Calu3 (cell line): ENCODE data around the gene ARL8A. TPM values are rescaled to one million over a fixed set of nuclear protein-coding genes. Genes with fewer than 3 reads are reported as not detected.
"Not testable (repeated sequence)": the region's sequence is repeated elsewhere in the genome, so short reads cannot be mapped to it uniquely, and the experiment has no call there.

ENCODE experiments used
- BruUV-seq: library from RNA; stranded (reverse); fragments of 400-500 nt; replicated peaks from 2 replicates; lab custom pipeline; 2021; lab: Mats Ljungman, UMichigan
- CTCF ChIA-PET: fragments of 300-600 bp; sonication (Branson Sonifier 250); formaldehyde crosslinking; loops from one replicate; lab custom pipeline; 2022; ENCODE audit warnings: antibody characterized with exemption; lab: Charles Lee
- DNase-seq: peaks from one replicate; pipeline ENCODE4 v3.0.0; 2022
- H3K27ac Mint-ChIP-seq: one replicate; pipeline ENCODE4 v1.8.0; 2022; ENCODE audit warnings: mixed read lengths; ENCODE audit not compliant: unreplicated experiment
- H3K27me3 Mint-ChIP-seq: one replicate; pipeline ENCODE4 v1.8.0; 2022; ENCODE audit warnings: mixed read lengths; ENCODE audit not compliant: unreplicated experiment
- H3K36me3 Mint-ChIP-seq: one replicate; pipeline ENCODE4 v1.8.0; 2022; ENCODE audit warnings: mild to moderate bottlenecking, moderate library complexity, mixed read lengths; ENCODE audit not compliant: insufficient read depth, unreplicated experiment
- H3K4me1 Mint-ChIP-seq: one replicate; pipeline ENCODE4 v1.8.0; 2022; ENCODE audit warnings: mild to moderate bottlenecking, low read depth, mixed read lengths; ENCODE audit not compliant: unreplicated experiment
- H3K4me3 Mint-ChIP-seq: one replicate; pipeline ENCODE4 v1.8.0; 2022; ENCODE audit warnings: mild to moderate bottlenecking, low read depth, moderate library complexity, mixed read lengths; ENCODE audit not compliant: unreplicated experiment
- H3K9me3 Mint-ChIP-seq: one replicate; pipeline ENCODE4 v1.8.0; 2022; ENCODE audit warnings: low read depth, mixed read lengths; ENCODE audit not compliant: unreplicated experiment
- intact Hi-C: fragments of 100-400 bp; cut with micrococcal nuclease; formaldehyde crosslinking; loops from one replicate; pipeline ENCODE4 v1.10.0; 2022; ENCODE audit not compliant: unreplicated experiment
- total RNA-seq: library from RNA; stranded (reverse); gene quantifications from 2 replicates; pipeline ENCODE4 v1.2.3, GENCODE V29; 2022
- TF ChIP-seq, protein P1 (sequence below): fragments of 200-600 bp; IDR thresholded peaks from one replicate; pipeline ENCODE4 v1.8.0; 2022; ENCODE audit warnings: antibody characterized with exemption; ENCODE audit not compliant: unreplicated experiment

The ARL8A gene
- total RNA-seq, 1 experiment from 2014 or later = 64.1 TPM

DNA sequence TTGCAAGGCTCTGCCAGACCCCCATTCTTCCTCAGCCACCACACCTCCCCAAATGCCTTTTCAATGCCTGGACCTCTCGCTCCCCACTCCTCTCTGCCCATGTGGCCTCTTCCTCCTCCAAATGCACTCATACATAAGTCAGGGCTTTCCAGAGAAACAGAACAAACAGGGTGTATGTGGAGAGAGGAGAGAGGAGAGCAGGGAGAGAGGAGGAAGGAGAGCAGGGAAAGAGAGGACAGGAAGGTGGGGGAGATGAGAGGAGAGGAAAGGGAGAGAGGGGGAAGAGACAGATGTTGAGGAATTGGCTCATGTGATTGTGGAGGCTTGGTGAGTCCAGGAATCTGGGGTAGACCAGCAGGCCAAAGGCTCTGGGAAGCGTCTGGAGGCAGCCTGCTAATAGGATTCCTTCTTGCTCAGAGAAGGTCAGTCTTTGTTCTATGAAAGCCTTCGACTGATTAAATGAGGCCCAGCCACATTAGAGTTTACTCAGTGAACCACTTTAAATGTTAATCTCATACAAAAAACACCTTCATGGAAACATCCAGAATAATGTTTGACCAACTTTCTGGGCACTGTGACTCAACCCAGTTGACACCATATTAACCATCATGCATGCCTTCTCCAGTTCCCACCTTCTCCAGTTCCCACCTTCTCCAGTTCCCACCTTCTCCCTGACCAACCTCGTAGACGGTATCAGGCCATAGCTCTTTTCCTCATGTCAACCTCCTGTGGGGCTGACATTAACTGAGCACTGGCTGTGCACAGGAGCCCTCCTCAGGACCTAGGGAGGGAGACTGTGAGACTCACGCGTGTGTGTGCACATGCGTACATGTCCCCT is 37.7 kb upstream of the ARL8A start:
- DNase-seq = no peak
- no TSS peak for BruUV-seq
- H3K27ac Mint-ChIP-seq = no peak overlapping the region
- TF ChIP-seq, protein P1, sequence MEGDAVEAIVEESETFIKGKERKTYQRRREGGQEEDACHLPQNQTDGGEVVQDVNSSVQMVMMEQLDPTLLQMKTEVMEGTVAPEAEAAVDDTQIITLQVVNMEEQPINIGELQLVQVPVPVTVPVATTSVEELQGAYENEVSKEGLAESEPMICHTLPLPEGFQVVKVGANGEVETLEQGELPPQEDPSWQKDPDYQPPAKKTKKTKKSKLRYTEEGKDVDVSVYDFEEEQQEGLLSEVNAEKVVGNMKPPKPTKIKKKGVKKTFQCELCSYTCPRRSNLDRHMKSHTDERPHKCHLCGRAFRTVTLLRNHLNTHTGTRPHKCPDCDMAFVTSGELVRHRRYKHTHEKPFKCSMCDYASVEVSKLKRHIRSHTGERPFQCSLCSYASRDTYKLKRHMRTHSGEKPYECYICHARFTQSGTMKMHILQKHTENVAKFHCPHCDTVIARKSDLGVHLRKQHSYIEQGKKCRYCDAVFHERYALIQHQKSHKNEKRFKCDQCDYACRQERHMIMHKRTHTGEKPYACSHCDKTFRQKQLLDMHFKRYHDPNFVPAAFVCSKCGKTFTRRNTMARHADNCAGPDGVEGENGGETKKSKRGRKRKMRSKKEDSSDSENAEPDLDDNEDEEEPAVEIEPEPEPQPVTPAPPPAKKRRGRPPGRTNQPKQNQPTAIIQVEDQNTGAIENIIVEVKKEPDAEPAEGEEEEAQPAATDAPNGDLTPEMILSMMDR = no peak
- no peaks in the 10 kb centered on the region for H3K9me3 Mint-ChIP-seq
- peaks cover 8% of the 10 kb centered on the region for H3K4me1 Mint-ChIP-seq
- H3K4me3 Mint-ChIP-seq = no peak overlapping the region
- H3K36me3 Mint-ChIP-seq = no peaks in the 10 kb centered on the region
- intact Hi-C loops = loop anchor here (10.0 kb wide), 1 partner anchor 533 kb away; the partner anchor contains the start of gene SYT2
- peaks cover 93% of the 10 kb centered on the region for H3K27me3 Mint-ChIP-seq
- CTCF ChIA-PET = interaction anchor here (0.6 kb wide), 1 partner anchor 133 kb away, joined by 3 read pairs; no protein-coding TSS in a partner anchor

DNA sequence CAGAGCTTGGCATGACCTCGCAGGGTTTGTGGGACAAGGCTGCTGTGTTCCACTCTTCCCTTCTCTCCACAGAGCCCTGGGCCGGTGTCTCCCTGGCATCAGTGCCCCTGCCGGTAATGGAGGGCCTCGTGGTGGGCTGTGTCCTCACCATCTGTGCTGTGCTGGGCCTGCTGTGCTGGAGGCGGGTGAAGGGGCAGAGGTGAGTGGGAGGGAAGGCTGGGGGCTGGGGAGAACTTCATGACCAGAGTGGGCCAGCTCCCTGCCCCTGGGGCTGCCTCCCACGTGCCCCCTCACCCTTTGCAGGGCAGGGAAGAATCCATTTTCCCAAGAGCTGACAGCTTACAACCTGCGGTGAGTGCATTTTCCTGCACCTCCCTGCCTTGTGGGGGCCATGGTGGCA is 37.0 kb upstream of the ARL8A start:
- peaks cover 87% of the 10 kb centered on the region for H3K27me3 Mint-ChIP-seq
- no peak overlapping the region for H3K27ac Mint-ChIP-seq
- TF ChIP-seq, protein P1 = no peak
- BruUV-seq = no TSS peak
- H3K4me3 Mint-ChIP-seq = no peak overlapping the region
- DNase-seq = no peak
- intact Hi-C loops = loop anchor here (10.0 kb wide), 1 partner anchor 533 kb away; the partner anchor contains the start of gene SYT2
- H3K4me1 Mint-ChIP-seq = peaks cover 8% of the 10 kb centered on the region
- no peaks in the 10 kb centered on the region for H3K9me3 Mint-ChIP-seq
- no peaks in the 10 kb centered on the region for H3K36me3 Mint-ChIP-seq
- CTCF ChIA-PET = no interaction called here

DNA sequence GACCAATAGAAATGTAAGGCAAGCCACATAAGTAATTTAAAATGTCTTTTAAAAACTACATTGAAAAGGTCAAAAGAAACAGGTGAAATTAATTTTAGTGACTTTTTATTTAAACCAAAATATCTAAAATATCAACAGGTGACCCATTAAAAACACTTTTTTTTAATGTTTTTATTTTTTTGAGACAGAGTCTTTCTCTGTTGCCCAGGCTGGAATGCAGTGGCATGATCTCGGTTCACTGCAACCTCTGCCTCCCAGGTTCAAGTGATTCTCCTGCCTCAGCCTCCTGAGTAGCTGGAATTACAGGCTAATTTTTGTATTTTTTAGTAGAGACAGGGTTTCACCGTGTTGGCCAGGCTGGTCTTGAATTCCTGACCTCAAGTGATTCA is 36.2 kb upstream of the ARL8A start:
- H3K4me1 Mint-ChIP-seq, DNase-seq, H3K36me3 Mint-ChIP-seq, H3K9me3 Mint-ChIP-seq, BruUV-seq, H3K4me3 Mint-ChIP-seq, H3K27ac Mint-ChIP-seq: not testable (repeated sequence)
- intact Hi-C loops = loop anchor here (10.0 kb wide), 1 partner anchor 534 kb away; the partner anchor contains the start of gene SYT2
- peaks cover 78% of the 10 kb centered on the region for H3K27me3 Mint-ChIP-seq
- CTCF ChIA-PET = interaction anchor here (0.7 kb wide), 1 partner anchor 25 kb away, joined by 3 read pairs; no protein-coding TSS in a partner anchor

DNA sequence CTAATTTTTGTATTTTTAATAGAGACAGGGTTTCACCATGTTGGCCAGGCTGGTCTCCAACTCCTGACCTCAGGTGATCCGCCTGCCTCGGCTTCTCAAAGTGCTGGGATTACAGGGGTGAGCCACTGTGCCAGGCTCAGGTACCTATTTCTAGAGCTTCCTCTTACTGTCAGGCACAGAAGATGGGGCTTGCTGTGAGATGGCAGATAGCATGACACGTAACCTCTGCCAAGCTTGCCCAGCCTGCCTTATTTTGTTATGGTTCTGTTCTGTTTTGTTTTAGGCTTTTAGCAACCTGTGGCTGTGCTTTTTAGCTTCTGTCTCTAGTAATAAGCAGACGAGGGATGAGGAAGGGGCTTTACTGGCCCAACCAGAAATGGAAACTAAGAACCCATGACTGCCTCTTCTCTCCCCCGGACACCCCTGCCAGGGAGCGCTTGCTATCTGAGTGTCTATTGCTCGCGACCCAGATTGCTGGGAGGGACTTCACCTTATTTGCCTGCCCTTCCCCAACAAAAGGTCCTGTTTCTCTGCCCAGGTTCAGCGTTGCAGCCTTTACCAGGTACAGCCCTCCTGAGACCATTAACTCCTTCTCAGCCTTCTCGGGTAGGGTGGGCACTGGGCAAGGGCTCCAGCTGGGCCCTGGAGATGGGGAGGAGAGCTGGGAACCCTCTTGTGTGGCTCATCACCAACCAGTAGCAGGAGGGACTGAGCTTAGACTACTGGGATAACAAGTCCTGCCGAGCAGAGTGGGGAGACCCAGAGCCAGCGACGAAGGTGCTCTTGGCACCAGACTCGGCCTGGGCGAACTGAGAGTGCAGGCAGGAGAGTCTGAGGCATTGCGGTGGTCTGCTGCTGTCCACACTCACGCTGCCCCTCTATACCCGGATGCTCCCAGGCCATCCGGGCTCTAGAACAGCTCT is 35.6 kb upstream of the ARL8A start:
- TF ChIP-seq, protein P1 = no peak
- peaks cover 72% of the 10 kb centered on the region for H3K27me3 Mint-ChIP-seq
- H3K4me1 Mint-ChIP-seq = peaks cover 7% of the 10 kb centered on the region
- H3K4me3 Mint-ChIP-seq = no peak overlapping the region
- no peaks in the 10 kb centered on the region for H3K36me3 Mint-ChIP-seq
- intact Hi-C loops = loop anchor here (10.0 kb wide), 1 partner anchor 535 kb away; the partner anchor contains the start of gene SYT2
- no TSS peak for BruUV-seq
- CTCF ChIA-PET = interaction anchor here (0.7 to 1.6 kb wide), 4 partner anchors 10 to 26 kb away, joined by 3 read pairs; partner anchors contain the start of gene LGR6
- H3K9me3 Mint-ChIP-seq = no peaks in the 10 kb centered on the region
- no peak overlapping the region for H3K27ac Mint-ChIP-seq
- DNase-seq = no peak
